GM12891 (cell line): Measurements from ENCODE around the gene C1QTNF8.
A peak's percentile ranks its signal among the peaks of the same experiment; 100 is the strongest.

ENCODE experiments used
- DNase-seq: peaks from one replicate; pipeline ENCODE4 v3.0.0; 2011; ENCODE audit warnings: low spot score; ENCODE audit not compliant: insufficient read length
- FAIRE-seq: peaks from 2 replicates; lab custom pipeline; 2011; peaks lifted over from hg19 to GRCh38; lab: Jason Lieb, UNC
- PAX5 ChIP-seq: IDR thresholded peaks from 2 replicates; pipeline ENCODE4 v1.6.1; 2011; ENCODE audit warnings: low read length, moderate library complexity, mild to moderate bottlenecking; ENCODE audit not compliant: insufficient read depth, severe bottlenecking
- POLR2A ChIP-seq: IDR thresholded peaks from 2 replicates; pipeline ENCODE4 v1.6.1; 2011; ENCODE audit warnings: low read depth, low read length, control low read depth
- POLR2AphosphoS5 ChIP-seq: IDR thresholded peaks from 2 replicates; pipeline ENCODE4 v1.6.1; 2011; ENCODE audit warnings: low read depth, low read length, control low read depth
- POU2F2 ChIP-seq: IDR thresholded peaks from 2 replicates; pipeline ENCODE4 v1.6.1; 2011; ENCODE audit warnings: low read depth, mild to moderate bottlenecking, control low read depth, low read length, moderate library complexity
- SPI1 ChIP-seq: IDR thresholded peaks from 2 replicates; pipeline ENCODE4 v1.6.1; 2011; ENCODE audit warnings: low read depth, low read length, control low read depth
- TAF1 ChIP-seq: IDR thresholded peaks from 2 replicates; pipeline ENCODE4 v1.6.1; 2011; ENCODE audit warnings: low read depth, low read length, control low read depth

Gene C1QTNF8

GRCh38 chr16:1109648-1110047 lies 13.6 kb upstream of the C1QTNF8 start:
- FAIRE-seq (no peak), DNase-seq (no peak)
- TF ChIP-seq POLR2A (no peak), SPI1 (no peak), PAX5 (no peak), POLR2AphosphoS5 (no peak), TAF1 (no peak), POU2F2 (no peak)

GRCh38 chr16:1108299-1109252 lies 12.5 kb upstream of the C1QTNF8 start:
- FAIRE-seq (no peak), DNase-seq (no peak)
- TF ChIP-seq POU2F2, result no peak
- no peak for TF ChIP-seq SPI1
- TF ChIP-seq POLR2A, result no peak
- TF ChIP-seq TAF1, result no peak
- no peak for TF ChIP-seq PAX5
- no peak for TF ChIP-seq POLR2AphosphoS5

GRCh38 chr16:1107731-1108130 lies 11.7 kb upstream of the C1QTNF8 start:
- DNase-seq, result no peak
- no peak for FAIRE-seq
- TF ChIP-seq POU2F2 (no peak), TAF1 (no peak), PAX5 (no peak), POLR2AphosphoS5 (no peak), POLR2A (no peak), SPI1 (no peak)

- FAIRE-seq, result no peak
- DNase-seq, result no peak
- TF ChIP-seq SPI1, result no peak
- TF ChIP-seq TAF1, result no peak
- no peak for TF ChIP-seq POU2F2
- no peak for TF ChIP-seq POLR2AphosphoS5
- no peak for TF ChIP-seq PAX5
- TF ChIP-seq POLR2A, result no peak
These were observed 11.1 kb upstream of the C1QTNF8 start for GRCh38 chr16:1107141-1107540.

DNA sequence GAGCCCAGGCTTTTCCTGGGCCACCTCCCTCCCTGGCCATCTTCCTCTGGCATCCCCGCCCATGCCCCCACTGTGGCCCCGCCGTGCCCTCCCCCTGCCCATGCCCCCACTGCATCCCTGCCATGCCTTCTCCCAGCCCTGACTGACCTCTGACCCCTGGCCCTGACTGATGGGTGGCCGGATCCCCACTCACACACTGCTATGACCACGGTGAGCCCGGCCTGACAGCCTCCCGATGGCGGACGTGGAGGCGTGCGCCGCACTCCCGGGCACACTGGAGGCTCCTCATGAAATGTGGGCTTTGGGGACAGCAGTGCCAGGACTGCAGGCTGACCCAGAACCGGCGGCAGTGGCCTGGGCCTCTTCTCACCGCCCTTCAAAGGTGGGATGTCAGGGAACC lies 10.6 kb upstream of the C1QTNF8 start:
- FAIRE-seq, result no peak
- no peak for DNase-seq
- TF ChIP-seq POU2F2, result no peak
- no peak for TF ChIP-seq POLR2A
- no peak for TF ChIP-seq TAF1
- TF ChIP-seq POLR2AphosphoS5, result no peak
- TF ChIP-seq PAX5, result no peak
- no peak for TF ChIP-seq SPI1

GRCh38 chr16:1105888-1106620 lies 10.0 kb upstream of the C1QTNF8 start:
- no peak for FAIRE-seq
- no peak for TF ChIP-seq POLR2AphosphoS5
- no peak for TF ChIP-seq POU2F2
- TF ChIP-seq TAF1, result no peak
- TF ChIP-seq SPI1, result no peak
- no peak for TF ChIP-seq POLR2A
- no peak for TF ChIP-seq PAX5

DNA sequence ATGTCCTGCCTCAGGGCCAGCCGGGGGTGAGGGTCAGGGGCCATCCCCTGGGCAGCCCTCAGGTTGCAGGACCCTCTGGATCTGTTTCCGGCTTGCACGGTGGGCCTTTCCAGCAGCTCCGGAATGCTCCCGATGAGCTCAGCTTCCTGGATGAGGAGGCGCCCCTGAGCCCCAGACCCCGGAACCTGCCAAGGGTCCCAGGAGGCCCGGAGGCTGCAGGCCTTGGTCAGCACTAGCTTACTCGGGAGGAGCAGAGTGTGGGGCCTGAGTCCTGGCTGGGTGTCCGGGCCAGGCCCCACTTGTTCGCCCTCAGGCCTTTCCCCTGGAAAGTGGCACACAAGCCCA lies 7.6 kb upstream of the C1QTNF8 start:
- DNase-seq, result no peak
- TF ChIP-seq POLR2A (no peak), POU2F2 (no peak), PAX5 (no peak), SPI1 (no peak), POLR2AphosphoS5 (no peak)
- no peak for FAIRE-seq

More at GRCh38 chr16:1105888-1106620, 10.0 kb upstream of the C1QTNF8 start:
- peak; percentile 85 for DNase-seq

- TF ChIP-seq POU2F2 (no peak), SPI1 (no peak), TAF1 (no peak), POLR2AphosphoS5 (no peak), POLR2A (no peak)
- FAIRE-seq (peak; percentile 85), DNase-seq (peak; percentile 95)
These were observed 7.0 kb upstream of the C1QTNF8 start for GRCh38 chr16:1102921-1103635.
